Caco-2 (cell line): ENCODE data around the gene RNF6. TPM values are rescaled to one million over a fixed set of nuclear protein-coding genes. Genes with fewer than 3 reads are reported as not detected.
A peak's percentile ranks its signal among the peaks of the same experiment; 100 is the strongest.

Source experiments
- BruUV-seq: library from RNA; stranded (reverse); fragments of 400-500 nt; replicated peaks from 2 replicates; lab custom pipeline; 2021; lab: Mats Ljungman, UMichigan
- CTCF ChIA-PET: fragments of 300-600 bp; sonication (Branson Sonifier 250); formaldehyde crosslinking; loops from one replicate; lab custom pipeline; 2022; ENCODE audit warnings: antibody characterized with exemption; lab: Charles Lee
- POLR2A ChIA-PET: fragments of 300-600 bp; sonication (Branson Sonifier 250); formaldehyde crosslinking; loops from one replicate; lab custom pipeline; 2022; ENCODE audit warnings: antibody characterized with exemption; lab: Charles Lee
- DNase-seq, 2 experiments: peaks; one replicate each; pipeline versions ENCODE4 v3.0.0 to v3.0.0-alpha.2; 2020 to 2022
- H3K27me3 ChIP-seq: replicated peaks from 2 replicates; pipeline ENCODE4 v1.6.0; 2011; ENCODE audit warnings: low read length; ENCODE audit not compliant: control insufficient read depth, insufficient read depth
- H3K36me3 ChIP-seq: 2 replicates; pipeline ENCODE4 v1.5.1; 2011; ENCODE audit warnings: low read length; ENCODE audit not compliant: control insufficient read depth, insufficient read depth
- H3K4me1 ChIP-seq: fragments of 250-450 bp; sonication (Bioruptor Pico); 2 replicates; pipeline ENCODE4 v1.5.1; 2020; ENCODE audit warnings: mild to moderate bottlenecking
- H3K4me3 ChIP-seq: 2 replicates; pipeline ENCODE4 v1.5.1; 2011; ENCODE audit warnings: low read depth, mild to moderate bottlenecking, control low read depth, low read length
- H3K9me3 ChIP-seq: fragments of 250-450 bp; sonication (Bioruptor Pico); 2 replicates; pipeline ENCODE4 v1.5.1; 2020; ENCODE audit warnings: mild to moderate bottlenecking, moderate library complexity
- H3K27ac Mint-ChIP-seq: one replicate; pipeline ENCODE4 v1.8.0; 2022; ENCODE audit warnings: mixed read lengths; ENCODE audit not compliant: unreplicated experiment
- H3K27me3 Mint-ChIP-seq: one replicate; pipeline ENCODE4 v1.8.0; 2022; ENCODE audit warnings: mixed read lengths; ENCODE audit not compliant: insufficient read depth, unreplicated experiment
- H3K36me3 Mint-ChIP-seq: one replicate; pipeline ENCODE4 v1.8.0; 2022; ENCODE audit warnings: mild to moderate bottlenecking, mixed read lengths; ENCODE audit not compliant: insufficient read depth, unreplicated experiment
- H3K4me1 Mint-ChIP-seq: one replicate; pipeline ENCODE4 v1.8.0; 2022; ENCODE audit warnings: low read depth, mixed read lengths; ENCODE audit not compliant: unreplicated experiment
- H3K4me3 Mint-ChIP-seq: one replicate; pipeline ENCODE4 v1.8.0; 2022; ENCODE audit warnings: mild to moderate bottlenecking, moderate library complexity, mixed read lengths; ENCODE audit not compliant: unreplicated experiment
- H3K9me3 Mint-ChIP-seq: one replicate; pipeline ENCODE4 v1.8.0; 2022; ENCODE audit warnings: mixed read lengths; ENCODE audit not compliant: unreplicated experiment
- intact Hi-C: fragments of 100-400 bp; cut with micrococcal nuclease; formaldehyde crosslinking; loops from one replicate; pipeline ENCODE4 v1.10.0; 2022; ENCODE audit not compliant: unreplicated experiment
- total RNA-seq: library from RNA; stranded (reverse); gene quantifications from 2 replicates; pipeline ENCODE4 v1.2.3, GENCODE V29; 2022
- TF ChIP-seq, protein P1 (sequence below), 2 experiments: fragments of 200-600 bp in 1 of 2; IDR thresholded peaks; 1 replicate in 1 of 2; 2 replicates in 1 of 2; pipeline versions ENCODE4 v1.5.1 to v1.8.0; 2011 to 2022; ENCODE audit warnings: antibody characterized with exemption in 1 of 2, control low read depth in 1 of 2, inconsistent platforms in 1 of 2, low read depth in 1 of 2, low read length in 1 of 2, mild to moderate bottlenecking in 1 of 2, moderate library complexity in 1 of 2; ENCODE audit not compliant: insufficient read depth in 1 of 2, severe bottlenecking in 1 of 2, unreplicated experiment in 1 of 2

The RNF6 gene
- total RNA-seq, 1 experiment from 2014 or later: 41.4 TPM

DNA sequence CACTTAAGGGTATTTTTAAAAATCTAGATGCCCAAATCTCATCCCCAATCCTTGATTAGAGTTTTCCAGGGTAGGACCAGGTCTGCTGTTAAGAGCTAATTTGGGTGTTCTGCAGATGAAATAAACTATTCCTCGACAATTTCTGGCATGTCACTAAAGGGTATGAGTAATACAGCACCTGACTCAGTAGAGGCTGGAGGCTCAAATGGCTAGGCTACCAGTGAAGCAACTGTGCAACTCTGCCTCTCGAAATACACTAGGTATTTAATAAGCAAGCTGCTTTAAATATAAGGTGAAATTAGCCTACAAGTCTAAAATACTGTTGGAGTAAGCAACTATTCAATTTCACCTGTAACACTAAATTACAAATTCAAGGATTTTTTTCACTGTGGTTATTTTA lies 1.5 kb downstream of the RNF6 start:
- CTCF ChIA-PET: no interaction called here
- H3K36me3 Mint-ChIP-seq: peaks cover 26% of the 10 kb centered on the region
- Histone ChIP-seq H3K4me3 (peak overlapping the region; percentile 79), H3K4me1 (peaks cover 8% of the 10 kb centered on the region), H3K27me3 (no peaks in the 10 kb centered on the region), H3K36me3 (peaks cover 3% of the 10 kb centered on the region), H3K9me3 (no peaks in the 10 kb centered on the region)
- POLR2A ChIA-PET: no interaction called here
- no peaks in the 10 kb centered on the region for H3K9me3 Mint-ChIP-seq
- intact Hi-C loops: no loop called here
- TF ChIP-seq, protein P1, sequence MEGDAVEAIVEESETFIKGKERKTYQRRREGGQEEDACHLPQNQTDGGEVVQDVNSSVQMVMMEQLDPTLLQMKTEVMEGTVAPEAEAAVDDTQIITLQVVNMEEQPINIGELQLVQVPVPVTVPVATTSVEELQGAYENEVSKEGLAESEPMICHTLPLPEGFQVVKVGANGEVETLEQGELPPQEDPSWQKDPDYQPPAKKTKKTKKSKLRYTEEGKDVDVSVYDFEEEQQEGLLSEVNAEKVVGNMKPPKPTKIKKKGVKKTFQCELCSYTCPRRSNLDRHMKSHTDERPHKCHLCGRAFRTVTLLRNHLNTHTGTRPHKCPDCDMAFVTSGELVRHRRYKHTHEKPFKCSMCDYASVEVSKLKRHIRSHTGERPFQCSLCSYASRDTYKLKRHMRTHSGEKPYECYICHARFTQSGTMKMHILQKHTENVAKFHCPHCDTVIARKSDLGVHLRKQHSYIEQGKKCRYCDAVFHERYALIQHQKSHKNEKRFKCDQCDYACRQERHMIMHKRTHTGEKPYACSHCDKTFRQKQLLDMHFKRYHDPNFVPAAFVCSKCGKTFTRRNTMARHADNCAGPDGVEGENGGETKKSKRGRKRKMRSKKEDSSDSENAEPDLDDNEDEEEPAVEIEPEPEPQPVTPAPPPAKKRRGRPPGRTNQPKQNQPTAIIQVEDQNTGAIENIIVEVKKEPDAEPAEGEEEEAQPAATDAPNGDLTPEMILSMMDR (IDR thresholded peaks at IDR 0.05; ENCODE audit: insufficient read depth in 1 of 2, low read depth in 1 of 2, low read length in 1 of 2, severe bottlenecking in 1 of 2, unreplicated experiment in 1 of 2): no peak
- no peak overlapping the region for H3K27ac Mint-ChIP-seq
- H3K4me3 Mint-ChIP-seq: peak overlapping the region; percentile 95
- no peaks in the 10 kb centered on the region for H3K27me3 Mint-ChIP-seq
- BruUV-seq: no TSS peak
- peaks cover 11% of the 10 kb centered on the region for H3K4me1 Mint-ChIP-seq
- DNase-seq: no peak

DNA sequence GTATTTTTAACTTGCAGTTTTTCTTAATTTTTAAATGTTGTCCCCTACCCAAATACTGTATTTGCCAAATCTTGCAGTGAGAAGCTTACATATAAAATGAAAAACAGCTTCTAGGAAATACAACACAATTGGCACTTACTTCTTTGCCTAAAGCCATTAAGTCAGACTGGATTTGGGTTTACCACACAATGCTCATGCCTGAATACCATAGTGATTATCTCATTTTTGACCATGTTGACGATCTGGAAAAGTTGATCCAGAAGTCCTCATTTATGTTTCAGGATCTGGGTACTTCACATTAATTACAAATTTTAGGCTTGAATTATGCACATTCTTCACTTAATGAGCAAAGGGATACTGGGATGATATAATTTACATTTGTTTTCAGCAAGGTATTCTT lies 2.4 kb downstream of the RNF6 start:
- no peaks in the 10 kb centered on the region for H3K27me3 ChIP-seq
- ChIA-PET CTCF (no interaction called here), POLR2A (no interaction called here)
- DNase-seq: no peak
- TF ChIP-seq, protein P1 (IDR thresholded peaks at IDR 0.05; ENCODE audit: insufficient read depth in 1 of 2, low read depth in 1 of 2, low read length in 1 of 2, severe bottlenecking in 1 of 2, unreplicated experiment in 1 of 2): no peak
- no peak overlapping the region for H3K4me3 ChIP-seq
- Mint-ChIP-seq H3K9me3 (no peaks in the 10 kb centered on the region), H3K27ac (no peak overlapping the region), H3K4me1 (peaks cover 11% of the 10 kb centered on the region), H3K36me3 (peaks cover 33% of the 10 kb centered on the region), H3K4me3 (no peak overlapping the region), H3K27me3 (no peaks in the 10 kb centered on the region)
- BruUV-seq: no TSS peak
- no peaks in the 10 kb centered on the region for H3K9me3 ChIP-seq
- intact Hi-C loops: no loop called here
- H3K4me1 ChIP-seq: peaks cover 8% of the 10 kb centered on the region
- peaks cover 3% of the 10 kb centered on the region for H3K36me3 ChIP-seq

DNA sequence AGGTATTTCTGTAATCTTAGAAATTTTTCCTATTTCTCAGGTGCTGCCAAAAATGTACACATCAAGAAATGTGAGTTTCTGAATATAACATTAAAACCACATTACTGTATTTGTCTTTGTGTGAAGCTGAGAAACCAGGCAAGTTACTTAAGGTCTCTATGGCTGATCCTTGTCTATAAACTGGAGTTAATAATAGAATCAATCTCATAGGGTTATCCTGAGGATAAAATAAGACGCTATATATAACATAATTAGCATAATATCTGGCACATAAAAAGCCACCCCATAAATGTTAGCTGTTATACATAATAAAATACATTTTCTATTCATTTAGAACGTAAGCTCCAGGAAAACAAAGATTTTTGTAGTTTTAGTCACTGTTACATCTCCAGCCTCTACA lies 6.1 kb downstream of the RNF6 start:
- H3K27me3 ChIP-seq: no peaks in the 10 kb centered on the region
- Mint-ChIP-seq H3K27me3 (no peaks in the 10 kb centered on the region), H3K4me1 (no peaks in the 10 kb centered on the region), H3K9me3 (no peaks in the 10 kb centered on the region), H3K27ac (no peak overlapping the region), H3K4me3 (no peak overlapping the region), H3K36me3 (peaks cover 37% of the 10 kb centered on the region)
- TF ChIP-seq, protein P1 (IDR thresholded peaks at IDR 0.05; ENCODE audit: insufficient read depth in 1 of 2, low read depth in 1 of 2, low read length in 1 of 2, severe bottlenecking in 1 of 2, unreplicated experiment in 1 of 2): no peak
- POLR2A ChIA-PET: no interaction called here
- BruUV-seq: no TSS peak
- H3K36me3 ChIP-seq: peaks cover 8% of the 10 kb centered on the region
- no peak overlapping the region for H3K4me3 ChIP-seq
- H3K4me1 ChIP-seq: 0 out of 2 replicates have a peak, but pooled peaks cover 4% of the 10 kb centered on the region
- intact Hi-C loops: no loop called here
- DNase-seq: no peak
- CTCF ChIA-PET: no interaction called here
- H3K9me3 ChIP-seq: no peaks in the 10 kb centered on the region
